ENCODE results near the gene ECHS1. TPM values are rescaled to one million over a fixed set of nuclear protein-coding genes. Genes with fewer than 3 reads are reported as not detected.

The ECHS1 gene
- total and polyA plus RNA-seq, 12 donors = 74.4 to 280 (median 138) TPM

DNA sequence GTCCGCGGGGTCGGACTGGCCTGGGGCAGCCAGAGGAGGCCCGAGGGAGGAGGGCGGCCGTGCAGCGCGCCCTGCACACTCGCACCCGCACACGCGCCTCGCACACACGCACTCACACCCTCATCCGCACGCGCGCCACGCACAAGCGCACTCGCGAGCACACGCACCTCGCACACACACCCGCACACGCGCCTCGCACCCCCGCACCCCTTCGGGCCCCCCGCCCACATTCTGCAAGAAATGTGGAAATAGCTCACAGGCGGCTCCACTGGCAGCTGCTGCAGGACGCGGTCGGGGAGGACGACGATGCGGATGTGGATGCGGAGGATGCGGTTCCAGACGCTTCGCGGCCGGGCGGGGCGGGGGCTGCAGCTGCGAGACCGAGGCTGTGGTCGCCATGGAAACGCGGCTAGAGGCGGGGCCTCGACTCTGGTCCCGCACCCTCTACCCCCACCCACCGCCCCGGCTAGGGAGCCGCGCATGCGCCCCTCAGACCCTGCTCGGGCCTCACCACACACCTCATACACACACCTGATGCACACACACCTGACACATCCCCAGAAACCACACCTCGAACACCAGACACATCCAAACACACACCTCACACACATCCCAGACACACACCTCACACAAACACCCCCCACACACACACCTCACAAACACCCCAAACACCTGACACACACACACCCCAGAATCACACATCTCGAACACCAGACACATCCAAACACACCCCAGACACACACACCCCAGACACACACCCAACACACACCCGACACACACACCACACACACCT, 36.4 kb downstream of the ECHS1 start, which contains the start of gene CALY:
Gene CALY, minus strand, starts transcription at position 320 of the 793 bp plus-strand sequence. CDS start 7,907 bp downstream, outside the sequence.
- H3K4me1 ChIP-seq (replicated peaks in 1 of 2) = peaks cover 9 to 11% of the 10 kb centered on the region in 2 donors
- no peaks in the 10 kb centered on the region for H3K9me3 ChIP-seq (replicated peaks in 1 of 3)
- H3K27ac ChIP-seq = peak within 1 kb of the TSS in 1 of 5 donors; percentile 62
- no peaks in the 10 kb centered on the region for H3K36me3 ChIP-seq (replicated peaks in 1 of 2)
- H3K4me3 ChIP-seq = peak within 1 kb of the TSS in 1 of 4 donors; percentile 54
- peak in 1 of 7 donors; percentile 89 for DNase-seq
- intact Hi-C loops (cut with DNase I) = no loop called here
- 9 to 25% (median 12%) methylated on average over 9 to 63 of the region's 63 CpGs for WGBS, 4 donors
- TF ChIP-seq, protein P1, sequence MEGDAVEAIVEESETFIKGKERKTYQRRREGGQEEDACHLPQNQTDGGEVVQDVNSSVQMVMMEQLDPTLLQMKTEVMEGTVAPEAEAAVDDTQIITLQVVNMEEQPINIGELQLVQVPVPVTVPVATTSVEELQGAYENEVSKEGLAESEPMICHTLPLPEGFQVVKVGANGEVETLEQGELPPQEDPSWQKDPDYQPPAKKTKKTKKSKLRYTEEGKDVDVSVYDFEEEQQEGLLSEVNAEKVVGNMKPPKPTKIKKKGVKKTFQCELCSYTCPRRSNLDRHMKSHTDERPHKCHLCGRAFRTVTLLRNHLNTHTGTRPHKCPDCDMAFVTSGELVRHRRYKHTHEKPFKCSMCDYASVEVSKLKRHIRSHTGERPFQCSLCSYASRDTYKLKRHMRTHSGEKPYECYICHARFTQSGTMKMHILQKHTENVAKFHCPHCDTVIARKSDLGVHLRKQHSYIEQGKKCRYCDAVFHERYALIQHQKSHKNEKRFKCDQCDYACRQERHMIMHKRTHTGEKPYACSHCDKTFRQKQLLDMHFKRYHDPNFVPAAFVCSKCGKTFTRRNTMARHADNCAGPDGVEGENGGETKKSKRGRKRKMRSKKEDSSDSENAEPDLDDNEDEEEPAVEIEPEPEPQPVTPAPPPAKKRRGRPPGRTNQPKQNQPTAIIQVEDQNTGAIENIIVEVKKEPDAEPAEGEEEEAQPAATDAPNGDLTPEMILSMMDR (IDR thresholded peaks at IDR 0.05) = no peak
- TF ChIP-seq POLR2A (IDR thresholded peaks at IDR 0.05) = no peak
- H3K27me3 ChIP-seq = peaks cover 22% of the 10 kb centered on the region

DNA sequence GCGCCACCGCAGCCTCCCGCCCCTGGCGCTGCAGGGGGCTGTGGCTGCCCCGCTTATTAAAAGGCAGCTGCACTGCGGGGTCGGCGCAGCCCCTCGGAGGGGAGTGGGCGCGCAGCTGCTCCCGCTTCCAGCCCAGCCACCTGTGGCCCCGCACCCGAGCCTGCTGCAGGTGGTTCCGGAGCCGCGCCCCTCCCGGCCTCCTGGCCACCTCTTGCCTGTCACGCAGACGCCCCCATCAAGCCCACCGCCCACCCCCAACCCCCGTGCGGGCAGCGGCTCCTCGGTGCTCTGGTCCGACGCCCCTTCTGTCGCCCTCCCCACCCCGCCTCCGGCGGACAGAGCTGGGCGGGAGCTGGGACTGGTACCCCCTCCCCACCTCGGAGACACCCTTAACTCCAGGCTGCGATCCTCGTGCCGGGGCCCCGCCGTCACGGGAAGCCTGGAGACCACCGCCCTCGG, 37.0 kb downstream of the ECHS1 start:
- Histone ChIP-seq H3K27ac (peak overlapping the region in 1 of 5 donors; percentile 62), H3K27me3 (peaks cover 22% of the 10 kb centered on the region), H3K4me1 (replicated peaks in 1 of 2) (peaks cover 9 to 11% of the 10 kb centered on the region in 2 donors), H3K9me3 (replicated peaks in 1 of 3) (no peaks in the 10 kb centered on the region), H3K36me3 (replicated peaks in 1 of 2) (no peaks in the 10 kb centered on the region), H3K4me3 (peak overlapping the region in 1 of 4 donors; percentile 54)
- WGBS, 4 donors = 4 to 20% (median 6%) methylated on average over 5 to 41 of the region's 41 CpGs
- no peak for TF ChIP-seq POLR2A (IDR thresholded peaks at IDR 0.05)
- TF ChIP-seq, protein P1 (IDR thresholded peaks at IDR 0.05) = no peak
- no peak for DNase-seq
- intact Hi-C loops (cut with DNase I) = no loop called here

DNA sequence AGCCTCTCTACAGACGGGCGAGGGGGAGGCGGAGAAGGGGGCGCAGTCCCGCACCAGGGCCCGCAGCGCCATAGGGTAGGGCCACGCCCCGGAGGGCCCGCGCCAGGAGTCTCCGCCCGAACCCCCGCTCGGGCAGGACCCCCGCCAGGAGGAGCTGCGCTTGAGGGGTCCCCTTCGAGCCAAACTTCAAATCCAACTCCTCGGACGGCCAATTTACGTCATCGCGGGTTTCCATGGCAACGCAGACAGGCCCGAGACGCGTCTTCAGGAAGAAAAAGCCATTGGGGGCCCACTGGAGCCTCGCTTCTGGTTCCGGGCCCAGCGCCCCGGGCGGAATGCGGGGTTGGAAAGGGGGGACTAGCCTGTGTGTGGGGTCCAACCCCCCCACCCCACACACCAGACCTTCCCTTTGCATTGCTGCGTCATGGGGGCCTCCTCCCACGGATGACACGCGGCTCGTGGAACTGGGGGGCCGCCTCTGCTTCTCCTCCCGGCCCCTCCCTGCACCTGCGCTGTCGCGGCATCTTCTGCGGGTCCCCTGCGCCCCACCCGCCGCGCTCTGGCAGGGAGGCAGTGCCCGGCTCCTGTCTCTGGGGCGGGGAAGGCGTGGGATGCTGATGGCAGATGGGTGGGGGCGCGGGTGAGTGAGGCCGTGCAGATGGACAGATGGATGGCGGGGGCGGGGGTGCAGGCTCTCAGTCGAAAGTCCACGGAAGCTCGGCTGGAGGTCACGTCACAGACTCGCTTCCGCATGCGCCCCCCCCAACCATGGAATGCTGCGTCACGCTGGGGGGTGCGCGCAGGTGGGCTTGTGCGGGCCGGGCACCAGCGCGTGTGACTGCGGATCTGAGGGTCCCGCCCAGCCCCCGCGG, 37.7 kb downstream of the ECHS1 start:
- peak in 6 of 7 donors; percentile 46 to 91 (median 70) for DNase-seq
- 0 to 3% (median 2%) methylated on average over 4 to 75 of the region's 75 CpGs; no CpG with 5 or more reads in 1 of the 4 donors for WGBS, 4 donors
- intact Hi-C loops (cut with DNase I) = no loop called here

More for the DNA sequence above, 37.7 kb downstream of the ECHS1 start:
- peak overlapping the region in 1 of 5 donors; percentile 62 for H3K27ac ChIP-seq
- peaks cover 22% of the 10 kb centered on the region for H3K27me3 ChIP-seq
- H3K4me3 ChIP-seq = peak overlapping the region in 1 of 4 donors; percentile 54
- no peaks in the 10 kb centered on the region for H3K9me3 ChIP-seq (replicated peaks in 1 of 3)
- H3K36me3 ChIP-seq (replicated peaks in 1 of 2) = no peaks in the 10 kb centered on the region
- H3K4me1 ChIP-seq (replicated peaks in 1 of 2) = peaks cover 9 to 11% of the 10 kb centered on the region in 2 donors
- TF ChIP-seq, protein P1 (IDR thresholded peaks at IDR 0.05) = no peak
- TF ChIP-seq POLR2A (IDR thresholded peaks at IDR 0.05) = no peak
